Panc1 (cell line): ENCODE data around the gene PAX7. TPM values are rescaled to one million over a fixed set of nuclear protein-coding genes. Genes with fewer than 3 reads are reported as not detected.

ENCODE experiments used
- ATAC-seq: fragments of 200-7000 bp; cut with Tn5 transposase; 2 replicates; pipeline ENCODE4 v1.9.1; 2020; ENCODE audit warnings: mild to moderate bottlenecking, moderate library complexity
- BruUV-seq: library from RNA; stranded (reverse); fragments of 400-500 nt; replicated peaks from 2 replicates; lab custom pipeline; 2021; lab: Mats Ljungman, UMichigan
- CTCF ChIA-PET: fragments of 300-600 bp; sonication (Branson Sonifier 250); formaldehyde crosslinking; loops from one replicate; lab custom pipeline; 2022; ENCODE audit warnings: antibody characterized with exemption; lab: Charles Lee
- POLR2A ChIA-PET: fragments of 300-600 bp; sonication (Branson Sonifier 250); formaldehyde crosslinking; loops from one replicate; lab custom pipeline; 2022; ENCODE audit warnings: antibody characterized with exemption; lab: Charles Lee
- DNase-seq: peaks from one replicate; pipeline ENCODE4 v3.0.0-alpha.2; 2010; ENCODE audit warnings: low read depth, low spot score
- H3K27ac ChIP-seq: 2 replicates; pipeline ENCODE4 v1.5.1; 2011; ENCODE audit warnings: mild to moderate bottlenecking, low read length, inconsistent platforms
- H3K27me3 ChIP-seq: fragments of 200-500 bp; sonication (Bioruptor generic); 2 replicates; pipeline ENCODE4 v1.6.0; 2014; ENCODE audit warnings: low read length, inconsistent platforms; ENCODE audit not compliant: control insufficient read depth, insufficient read depth
- H3K36me3 ChIP-seq: fragments of 200-500 bp; sonication (Bioruptor generic); 2 replicates; pipeline ENCODE4 v1.5.1; 2014; ENCODE audit warnings: inconsistent platforms, mild to moderate bottlenecking, low read length, moderate library complexity; ENCODE audit not compliant: control insufficient read depth, insufficient read depth
- H3K4me1 ChIP-seq: 2 replicates; pipeline ENCODE4 v1.5.1; 2011; ENCODE audit warnings: inconsistent platforms, mild to moderate bottlenecking, low read length, moderate library complexity; ENCODE audit not compliant: control insufficient read depth, insufficient read depth
- H3K4me3 ChIP-seq, 2 experiments: 2 replicates each; pipeline ENCODE4 v1.5.1; 2011 to 2012; ENCODE audit warnings: low read depth in 2 of 2, low read length in 2 of 2, mild to moderate bottlenecking in 2 of 2, inconsistent platforms in 1 of 2, moderate library complexity in 1 of 2
- H3K9me3 ChIP-seq: fragments of 200-500 bp; sonication (Bioruptor generic); 2 replicates; pipeline ENCODE4 v1.5.1; 2014; ENCODE audit warnings: low read depth, mild to moderate bottlenecking, inconsistent platforms, low read length, moderate library complexity; ENCODE audit not compliant: control insufficient read depth, insufficient read depth
- CTCF ChIP-seq: fragments of 450-650 bp; IDR thresholded peaks from 2 replicates; pipeline ENCODE4 v1.5.1; 2017; ENCODE audit warnings: mild to moderate bottlenecking
- POLR2AphosphoS5 ChIP-seq: IDR thresholded peaks from 2 replicates; pipeline ENCODE4 v1.6.1; 2012; ENCODE audit warnings: mild to moderate bottlenecking, low read depth, low read length, moderate library complexity
- REST ChIP-seq, 2 experiments: IDR thresholded peaks; 2 replicates each; pipeline ENCODE4 v1.6.1; 2011 to 2012; ENCODE audit warnings: low read depth in 2 of 2, control low read depth in 1 of 2, low read length in 1 of 2, mild to moderate bottlenecking in 1 of 2, moderate library complexity in 1 of 2; ENCODE audit not compliant: insufficient read depth in 1 of 2
- SIN3A ChIP-seq: IDR thresholded peaks from 2 replicates; pipeline ENCODE4 v1.6.1; 2012; ENCODE audit warnings: low read depth, mild to moderate bottlenecking, low read length, moderate library complexity, borderline replicate concordance; ENCODE audit not compliant: insufficient read depth
- TCF7L2 ChIP-seq: IDR thresholded peaks from 2 replicates; pipeline ENCODE4 v1.6.1; 2011; ENCODE audit warnings: mild to moderate bottlenecking, low read depth, low read length, inconsistent platforms
- in situ Hi-C: cut with HindIII; loops from 2 replicates; pipeline ENCODE4 v1.10.0; 2016; ENCODE audit warnings: low sequenced_read_pairs, low pct_unique_long_range_greater_than_20kb
- intact Hi-C: fragments of 100-400 bp; cut with micrococcal nuclease; formaldehyde crosslinking; loops from one replicate; pipeline ENCODE4 v1.10.0; 2022; ENCODE audit not compliant: unreplicated experiment
- total RNA-seq: library from RNA; stranded (reverse); gene quantifications from one replicate; pipeline ENCODE4 v1.2.1, GENCODE V29; 2021; ENCODE audit not compliant: unreplicated experiment

Gene PAX7
- total RNA-seq, 1 experiment from 2014 or later, result not detected

- no peak for ATAC-seq
- Histone ChIP-seq H3K36me3 (no peaks in the 10 kb centered on the region), H3K4me3 (no peak overlapping the region), H3K27ac (no peak overlapping the region), H3K4me1 (no peaks in the 10 kb centered on the region), H3K9me3 (no peaks in the 10 kb centered on the region), H3K27me3 (peaks cover 30% of the 10 kb centered on the region)
- ChIA-PET POLR2A (no interaction called here), CTCF (no interaction called here)
- DNase-seq, result no peak
- intact Hi-C loops (no loop called here), in situ Hi-C loops (no loop called here)
- no TSS peak for BruUV-seq
- TF ChIP-seq REST (IDR thresholded peaks at IDR 0.05; ENCODE audit: insufficient read depth in 1 of 2, low read depth in 2 of 2, low read length in 1 of 2) (no peak), TCF7L2 (no peak)
Measured at GRCh38 chr1:18752409-18752808, 121.8 kb downstream of the PAX7 start.

GRCh38 chr1:18760156-18760555 lies 129.5 kb downstream of the PAX7 start:
- ChIA-PET POLR2A (no interaction called here), CTCF (interaction anchor here (0.6 kb wide), 1 partner anchor 131 kb away, joined by 3 read pairs; no protein-coding TSS in a partner anchor)
- in situ Hi-C loops, result no loop called here
- no peak overlapping the region for H3K27ac ChIP-seq
- ATAC-seq (no peak), DNase-seq (no peak)
- no peak overlapping the region for H3K4me3 ChIP-seq
- TF ChIP-seq TCF7L2, result no peak
- TF ChIP-seq POLR2AphosphoS5, result no peak
- no peak for TF ChIP-seq CTCF
- no peak for TF ChIP-seq SIN3A
- TF ChIP-seq REST (IDR thresholded peaks at IDR 0.05; ENCODE audit: insufficient read depth in 1 of 2, low read depth in 2 of 2, low read length in 1 of 2), result no peak
- no peaks in the 10 kb centered on the region for H3K4me1 ChIP-seq
- intact Hi-C loops, result no loop called here
- no peaks in the 10 kb centered on the region for H3K9me3 ChIP-seq
- H3K27me3 ChIP-seq, result peaks cover 5% of the 10 kb centered on the region; the same call in 1 of the 2 replicates
- no peaks in the 10 kb centered on the region for H3K36me3 ChIP-seq
- BruUV-seq, result no TSS peak
